ENCODE results near the gene DOCK11.

DOCK11 gene

GRCh38 chrX:118574666-118575065 is 79.1 kb downstream of the DOCK11 start:
- Histone ChIP-seq H3K36me3 (ENCODE audit: control insufficient read depth in 2 of 2, insufficient read depth in 1 of 2, low read length in 2 of 2) (peaks cover 0 to 4% of the 10 kb centered on the region in 2 experiments; a peak in 1 of 3 replicates), H3K27ac (ENCODE audit: extremely low read depth, low read depth, low read length) (no peak overlapping the region), H3K4me1 (ENCODE audit: control insufficient read depth, insufficient read depth, low read length) (no peaks in the 10 kb centered on the region), H3K4me3 (ENCODE audit: low read depth, low read length) (no peak overlapping the region), H3K9me3 (ENCODE audit: control insufficient read depth, insufficient read depth, low read depth, low read length) (no peaks in the 10 kb centered on the region)
- no peak for TF ChIP-seq ZNF175 (tag by site-specific recombination; IDR thresholded peaks at IDR 0.05)
- ChIA-PET CTCF (interaction anchor here (0.5 kb wide), 1 partner anchor 42 kb away, joined by 3 read pairs; no protein-coding TSS in a partner anchor), POLR2A (no interaction called here)

DNA sequence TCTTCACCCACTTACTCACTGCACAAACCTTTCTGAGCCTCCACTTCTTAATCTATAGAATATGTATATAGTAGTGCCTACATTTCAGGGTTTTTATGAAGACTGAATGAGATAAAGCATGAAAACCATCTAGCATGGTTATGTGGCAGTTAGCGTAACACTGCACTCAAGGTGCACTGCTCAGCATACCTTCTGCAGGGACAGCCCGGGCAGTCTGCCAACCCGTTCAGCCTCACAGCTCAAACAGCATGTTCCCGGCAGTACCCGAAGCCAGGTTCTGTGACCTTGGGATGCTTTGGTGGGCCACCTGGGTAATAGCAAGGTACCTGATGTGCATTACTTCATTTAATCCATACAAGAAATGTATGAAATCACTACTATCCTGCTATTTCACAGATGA is 81.4 kb downstream of the DOCK11 start:
- CTCF ChIA-PET = no interaction called here
- no peaks in the 10 kb centered on the region for H3K4me1 ChIP-seq (ENCODE audit: control insufficient read depth, insufficient read depth, low read length)
- H3K4me3 ChIP-seq (ENCODE audit: low read depth, low read length) = no peak overlapping the region
- peaks cover 0 to 4% of the 10 kb centered on the region in 2 experiments; a peak in 1 of 3 replicates for H3K36me3 ChIP-seq (ENCODE audit: control insufficient read depth in 2 of 2, insufficient read depth in 1 of 2, low read length in 2 of 2)
- no peak overlapping the region for H3K27ac ChIP-seq (ENCODE audit: extremely low read depth, low read depth, low read length)
- POLR2A ChIA-PET = no interaction called here
- H3K9me3 ChIP-seq (ENCODE audit: control insufficient read depth, insufficient read depth, low read depth, low read length) = no peaks in the 10 kb centered on the region
- TF ChIP-seq BCL6B (tag by site-specific recombination; IDR thresholded peaks at IDR 0.05) (no peak), ZNF394 (tag by site-specific recombination; IDR thresholded peaks at IDR 0.05; ENCODE audit: borderline replicate concordance) (no peak), MZF1 (tag by site-specific recombination; IDR thresholded peaks at IDR 0.05; ENCODE audit: borderline replicate concordance) (no peak), ZBTB8A (tag by site-specific recombination; IDR thresholded peaks at IDR 0.05) (no peak), ZNF704 (tag by site-specific recombination; IDR thresholded peaks at IDR 0.05) (no peak), PRDM2 (tag by site-specific recombination; IDR thresholded peaks at IDR 0.05; ENCODE audit: borderline replicate concordance) (no peak), ZNF423 (tag by site-specific recombination; IDR thresholded peaks at IDR 0.05) (no peak), ZIC2 (tag by site-specific recombination; IDR thresholded peaks at IDR 0.05) (no peak), ZNF37A (tag by site-specific recombination; IDR thresholded peaks at IDR 0.05) (no peak), ZNF843 (tag by site-specific recombination; IDR thresholded peaks at IDR 0.05) (no peak), ZSCAN18 (tag by site-specific recombination; IDR thresholded peaks at IDR 0.05) (no peak)
- TF ChIP-seq, protein P1, sequence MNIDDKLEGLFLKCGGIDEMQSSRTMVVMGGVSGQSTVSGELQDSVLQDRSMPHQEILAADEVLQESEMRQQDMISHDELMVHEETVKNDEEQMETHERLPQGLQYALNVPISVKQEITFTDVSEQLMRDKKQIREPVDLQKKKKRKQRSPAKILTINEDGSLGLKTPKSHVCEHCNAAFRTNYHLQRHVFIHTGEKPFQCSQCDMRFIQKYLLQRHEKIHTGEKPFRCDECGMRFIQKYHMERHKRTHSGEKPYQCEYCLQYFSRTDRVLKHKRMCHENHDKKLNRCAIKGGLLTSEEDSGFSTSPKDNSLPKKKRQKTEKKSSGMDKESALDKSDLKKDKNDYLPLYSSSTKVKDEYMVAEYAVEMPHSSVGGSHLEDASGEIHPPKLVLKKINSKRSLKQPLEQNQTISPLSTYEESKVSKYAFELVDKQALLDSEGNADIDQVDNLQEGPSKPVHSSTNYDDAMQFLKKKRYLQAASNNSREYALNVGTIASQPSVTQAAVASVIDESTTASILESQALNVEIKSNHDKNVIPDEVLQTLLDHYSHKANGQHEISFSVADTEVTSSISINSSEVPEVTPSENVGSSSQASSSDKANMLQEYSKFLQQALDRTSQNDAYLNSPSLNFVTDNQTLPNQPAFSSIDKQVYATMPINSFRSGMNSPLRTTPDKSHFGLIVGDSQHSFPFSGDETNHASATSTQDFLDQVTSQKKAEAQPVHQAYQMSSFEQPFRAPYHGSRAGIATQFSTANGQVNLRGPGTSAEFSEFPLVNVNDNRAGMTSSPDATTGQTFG (tag by site-specific recombination; IDR thresholded peaks at IDR 0.05; ENCODE audit: borderline replicate concordance) = no peak

All from HEK293 (cell line).